Measurements from ENCODE around the gene CLMN.

- TF ChIP-seq CTCF (IDR thresholded peaks at IDR 0.05 in 2 of 3, conservative IDR thresholded peaks at IDR 0.05 in 1 of 3; ENCODE audit: control insufficient read depth in 2 of 3, extremely low read depth in 1 of 3, insufficient read depth in 1 of 3, low read depth in 3 of 3, low read length in 3 of 3) (no peak), ZNF384 (IDR thresholded peaks at IDR 0.05; ENCODE audit: borderline replicate concordance, low read depth, low read length) (no peak), EGR1 (IDR thresholded peaks at IDR 0.05; ENCODE audit: borderline replicate concordance in 1 of 2, low read depth in 2 of 2, low read length in 2 of 2) (no peak), EZH2 (IDR thresholded peaks at IDR 0.05; ENCODE audit: borderline replicate concordance, control insufficient read depth, low read depth, low read length) (no peak), ATF3 (IDR thresholded peaks at IDR 0.05; ENCODE audit: borderline replicate concordance, extremely low read depth, low read depth, low read length) (no peak), TCF3 (IDR thresholded peaks at IDR 0.05; ENCODE audit: borderline replicate concordance, insufficient read depth, low read depth, low read length) (0 out of 2 replicates have a peak, but pooled peaks have one; percentile 29), PAX5 (IDR thresholded peaks at IDR 0.05; ENCODE audit: borderline replicate concordance, low read depth, low read length) (no peak)
- TF ChIP-seq, protein P1, sequence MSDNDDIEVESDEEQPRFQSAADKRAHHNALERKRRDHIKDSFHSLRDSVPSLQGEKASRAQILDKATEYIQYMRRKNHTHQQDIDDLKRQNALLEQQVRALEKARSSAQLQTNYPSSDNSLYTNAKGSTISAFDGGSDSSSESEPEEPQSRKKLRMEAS (IDR thresholded peaks at IDR 0.05; ENCODE audit: low read depth, low read length): no peak
- TF ChIP-seq, protein P2, sequence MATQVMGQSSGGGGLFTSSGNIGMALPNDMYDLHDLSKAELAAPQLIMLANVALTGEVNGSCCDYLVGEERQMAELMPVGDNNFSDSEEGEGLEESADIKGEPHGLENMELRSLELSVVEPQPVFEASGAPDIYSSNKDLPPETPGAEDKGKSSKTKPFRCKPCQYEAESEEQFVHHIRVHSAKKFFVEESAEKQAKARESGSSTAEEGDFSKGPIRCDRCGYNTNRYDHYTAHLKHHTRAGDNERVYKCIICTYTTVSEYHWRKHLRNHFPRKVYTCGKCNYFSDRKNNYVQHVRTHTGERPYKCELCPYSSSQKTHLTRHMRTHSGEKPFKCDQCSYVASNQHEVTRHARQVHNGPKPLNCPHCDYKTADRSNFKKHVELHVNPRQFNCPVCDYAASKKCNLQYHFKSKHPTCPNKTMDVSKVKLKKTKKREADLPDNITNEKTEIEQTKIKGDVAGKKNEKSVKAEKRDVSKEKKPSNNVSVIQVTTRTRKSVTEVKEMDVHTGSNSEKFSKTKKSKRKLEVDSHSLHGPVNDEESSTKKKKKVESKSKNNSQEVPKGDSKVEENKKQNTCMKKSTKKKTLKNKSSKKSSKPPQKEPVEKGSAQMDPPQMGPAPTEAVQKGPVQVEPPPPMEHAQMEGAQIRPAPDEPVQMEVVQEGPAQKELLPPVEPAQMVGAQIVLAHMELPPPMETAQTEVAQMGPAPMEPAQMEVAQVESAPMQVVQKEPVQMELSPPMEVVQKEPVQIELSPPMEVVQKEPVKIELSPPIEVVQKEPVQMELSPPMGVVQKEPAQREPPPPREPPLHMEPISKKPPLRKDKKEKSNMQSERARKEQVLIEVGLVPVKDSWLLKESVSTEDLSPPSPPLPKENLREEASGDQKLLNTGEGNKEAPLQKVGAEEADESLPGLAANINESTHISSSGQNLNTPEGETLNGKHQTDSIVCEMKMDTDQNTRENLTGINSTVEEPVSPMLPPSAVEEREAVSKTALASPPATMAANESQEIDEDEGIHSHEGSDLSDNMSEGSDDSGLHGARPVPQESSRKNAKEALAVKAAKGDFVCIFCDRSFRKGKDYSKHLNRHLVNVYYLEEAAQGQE (IDR thresholded peaks at IDR 0.05; ENCODE audit: low read depth, low read length): no peak
These were observed 134.5 kb downstream of the CLMN start for GRCh38 chr14:95185033-95185766.

All from GM12878 (cell line).